Measurements from ENCODE around the gene SPTBN1. TPM values are rescaled to one million over a fixed set of nuclear protein-coding genes. Genes with fewer than 3 reads are reported as not detected.

The SPTBN1 gene
- total and polyA plus RNA-seq, 2 experiments from 2014 or later, result 122 to 341 TPM

- DNase-seq (ENCODE audit: low spot score), result no peak
- TF ChIP-seq EZH2phosphoT487 (IDR thresholded peaks at IDR 0.05; ENCODE audit: low read depth, severe bottlenecking, unreplicated experiment), result no peak
- no peak for TF ChIP-seq CTCF (IDR thresholded peaks at IDR 0.05; ENCODE audit: poor library complexity)
- TF ChIP-seq EZH2 (IDR thresholded peaks at IDR 0.05; ENCODE audit: borderline replicate concordance), result no peak
- H3K36me3 ChIP-seq (replicated peaks; ENCODE audit: insufficient read depth, low read depth), result peaks cover 11% of the 10 kb centered on the region
- no peaks in the 10 kb centered on the region for H3K9me2 ChIP-seq (replicated peaks; ENCODE audit: insufficient read depth)
- no peak overlapping the region for H3K4me3 ChIP-seq
- 82% methylated on average over 4 of the region's 4 CpGs for WGBS (ENCODE audit: low lambda C conversion rate, missing lambda C conversion rate)
- H3K79me2 ChIP-seq, result peaks cover 73% of the 10 kb centered on the region
- no peaks in the 10 kb centered on the region for H3K27me3 ChIP-seq
- H3K4me2 ChIP-seq, result no peak overlapping the region
- no peaks in the 10 kb centered on the region for H3K9me3 ChIP-seq (ENCODE audit: low read depth)
- no peak overlapping the region for H2AFZ ChIP-seq
- H3K4me1 ChIP-seq (ENCODE audit: insufficient read depth), result peaks cover 25% of the 10 kb centered on the region
- no peak overlapping the region for H3K27ac ChIP-seq
- H4K20me1 ChIP-seq (ENCODE audit: insufficient read depth, poor library complexity, severe bottlenecking), result peaks cover 11% of the 10 kb centered on the region
Observed at GRCh38 chr2:54644236-54644635, 188.1 kb downstream of the SPTBN1 start.

GRCh38 chr2:54646170-54646927, 190.2 kb downstream of the SPTBN1 start:
- H3K4me2 ChIP-seq, result no peak overlapping the region
- H3K4me3 ChIP-seq, result no peak overlapping the region
- no peaks in the 10 kb centered on the region for H3K27me3 ChIP-seq
- H3K9me2 ChIP-seq (replicated peaks; ENCODE audit: insufficient read depth), result no peaks in the 10 kb centered on the region
- no peaks in the 10 kb centered on the region for H4K20me1 ChIP-seq (ENCODE audit: insufficient read depth, poor library complexity, severe bottlenecking)
- peaks cover 73% of the 10 kb centered on the region for H3K79me2 ChIP-seq
- DNase-seq (ENCODE audit: low spot score), result no peak
- H2AFZ ChIP-seq, result no peak overlapping the region
- 85% methylated on average over 16 of the region's 16 CpGs for WGBS (ENCODE audit: low lambda C conversion rate, missing lambda C conversion rate)
- peaks cover 11% of the 10 kb centered on the region for H3K36me3 ChIP-seq (replicated peaks; ENCODE audit: insufficient read depth, low read depth)
- peak overlapping the region; percentile 8 for H3K27ac ChIP-seq
- peaks cover 9% of the 10 kb centered on the region for H3K4me1 ChIP-seq (ENCODE audit: insufficient read depth)
- H3K9me3 ChIP-seq (ENCODE audit: low read depth), result no peaks in the 10 kb centered on the region
- no peak for TF ChIP-seq EZH2phosphoT487 (IDR thresholded peaks at IDR 0.05; ENCODE audit: low read depth, severe bottlenecking, unreplicated experiment)
- no peak for TF ChIP-seq CTCF (IDR thresholded peaks at IDR 0.05; ENCODE audit: poor library complexity)
- no peak for TF ChIP-seq EZH2 (IDR thresholded peaks at IDR 0.05; ENCODE audit: borderline replicate concordance)

- Histone ChIP-seq H3K4me3 (no peak overlapping the region), H3K27me3 (no peaks in the 10 kb centered on the region), H3K4me2 (no peak overlapping the region), H3K36me3 (replicated peaks; ENCODE audit: insufficient read depth, low read depth) (peaks cover 11% of the 10 kb centered on the region), H3K27ac (no peak overlapping the region), H3K9me2 (replicated peaks; ENCODE audit: insufficient read depth) (no peaks in the 10 kb centered on the region), H4K20me1 (ENCODE audit: insufficient read depth, poor library complexity, severe bottlenecking) (no peaks in the 10 kb centered on the region), H3K4me1 (ENCODE audit: insufficient read depth) (no peaks in the 10 kb centered on the region), H3K9me3 (ENCODE audit: low read depth) (no peaks in the 10 kb centered on the region), H3K79me2 (peaks cover 63% of the 10 kb centered on the region), H2AFZ (no peak overlapping the region)
- no peak for DNase-seq (ENCODE audit: low spot score)
- 100% methylated on average over 3 of the region's 3 CpGs for WGBS (ENCODE audit: low lambda C conversion rate, missing lambda C conversion rate)
- TF ChIP-seq CTCF (IDR thresholded peaks at IDR 0.05; ENCODE audit: poor library complexity), result no peak
- no peak for TF ChIP-seq EZH2 (IDR thresholded peaks at IDR 0.05; ENCODE audit: borderline replicate concordance)
- TF ChIP-seq EZH2phosphoT487 (IDR thresholded peaks at IDR 0.05; ENCODE audit: low read depth, severe bottlenecking, unreplicated experiment), result no peak
Observed at GRCh38 chr2:54648256-54648655, 192.1 kb downstream of the SPTBN1 start.
